ENCODE results near the gene CNOT2. TPM values are rescaled to one million over a fixed set of nuclear protein-coding genes. Genes with fewer than 3 reads are reported as not detected.

Gene CNOT2
- total RNA-seq, 2 experiments from 2014 or later, result 121 to 123 TPM

GRCh38 chr12:70258605-70259403 lies 15.6 kb downstream of the CNOT2 start:
- CTCF ChIA-PET (ENCODE audit: unreplicated experiment), result no interaction called here
- peak overlapping the region; percentile 67 for H3K4me2 ChIP-seq (ENCODE audit: low read length)
- no TSS peak for BruUV-seq (replicated peaks)
- no peak for TF ChIP-seq EZH2phosphoT487 (IDR thresholded peaks at IDR 0.05; ENCODE audit: borderline replicate concordance, low read depth, low read length)
- TF ChIP-seq, protein P1, sequence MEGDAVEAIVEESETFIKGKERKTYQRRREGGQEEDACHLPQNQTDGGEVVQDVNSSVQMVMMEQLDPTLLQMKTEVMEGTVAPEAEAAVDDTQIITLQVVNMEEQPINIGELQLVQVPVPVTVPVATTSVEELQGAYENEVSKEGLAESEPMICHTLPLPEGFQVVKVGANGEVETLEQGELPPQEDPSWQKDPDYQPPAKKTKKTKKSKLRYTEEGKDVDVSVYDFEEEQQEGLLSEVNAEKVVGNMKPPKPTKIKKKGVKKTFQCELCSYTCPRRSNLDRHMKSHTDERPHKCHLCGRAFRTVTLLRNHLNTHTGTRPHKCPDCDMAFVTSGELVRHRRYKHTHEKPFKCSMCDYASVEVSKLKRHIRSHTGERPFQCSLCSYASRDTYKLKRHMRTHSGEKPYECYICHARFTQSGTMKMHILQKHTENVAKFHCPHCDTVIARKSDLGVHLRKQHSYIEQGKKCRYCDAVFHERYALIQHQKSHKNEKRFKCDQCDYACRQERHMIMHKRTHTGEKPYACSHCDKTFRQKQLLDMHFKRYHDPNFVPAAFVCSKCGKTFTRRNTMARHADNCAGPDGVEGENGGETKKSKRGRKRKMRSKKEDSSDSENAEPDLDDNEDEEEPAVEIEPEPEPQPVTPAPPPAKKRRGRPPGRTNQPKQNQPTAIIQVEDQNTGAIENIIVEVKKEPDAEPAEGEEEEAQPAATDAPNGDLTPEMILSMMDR (conservative IDR thresholded peaks at IDR 0.05; ENCODE audit: low read length), result no peak
- intact Hi-C loops (cut with micrococcal nuclease; ENCODE audit: unreplicated experiment), result no loop called here
- peaks cover 13% of the 10 kb centered on the region for H4K20me1 ChIP-seq (ENCODE audit: insufficient read depth, low read length)
- H3K9me2 ChIP-seq (ENCODE audit: insufficient read depth, low read length), result no peaks in the 10 kb centered on the region
- H3K9me3 ChIP-seq (ENCODE audit: low read length), result peaks cover 9% of the 10 kb centered on the region; the same call in 1 of the 2 replicates
- POLR2A ChIA-PET, result interaction anchor here (1.3 to 1.5 kb wide), 3 partner anchors 11 to 15 kb away, joined by 4 read pairs; no protein-coding TSS in a partner anchor
- no peak for DNase-seq (ENCODE audit: low spot score)
- peaks cover 98% of the 10 kb centered on the region for H3K79me2 ChIP-seq (ENCODE audit: insufficient read depth, low read depth, low read length)
- H3K4me1 ChIP-seq (ENCODE audit: insufficient read depth, low read length, poor library complexity, severe bottlenecking), result peaks cover 79% of the 10 kb centered on the region
- H3K36me3 ChIP-seq (ENCODE audit: insufficient read depth, low read length), result peaks cover 35% of the 10 kb centered on the region
- peak overlapping the region; percentile 44 for H3K4me3 ChIP-seq (ENCODE audit: low read depth, low read length, poor library complexity, severe bottlenecking)
- peak overlapping the region; percentile 70 for H3K27ac ChIP-seq (ENCODE audit: low read depth, low read length, poor library complexity, severe bottlenecking)
- no peak overlapping the region for H2AFZ ChIP-seq (ENCODE audit: low read length)

- H4K20me1 ChIP-seq (ENCODE audit: insufficient read depth, low read length), result peaks cover 9% of the 10 kb centered on the region
- no TSS peak for BruUV-seq (replicated peaks)
- intact Hi-C loops (cut with micrococcal nuclease; ENCODE audit: unreplicated experiment), result loop anchor here (2.0 to 10.0 kb wide), 4 partner anchors 16 to 1424 kb away; partner anchors contain the start of genes KCNMB4 and TMEM19
- H3K9me3 ChIP-seq (ENCODE audit: low read length), result peaks cover 9% of the 10 kb centered on the region; the same call in 1 of the 2 replicates
- CTCF ChIA-PET (ENCODE audit: unreplicated experiment), result no interaction called here
- H2AFZ ChIP-seq (ENCODE audit: low read length), result no peak overlapping the region
- POLR2A ChIA-PET, result interaction anchor here (0.9 to 1.5 kb wide), 4 partner anchors 10 to 352 kb away, joined by 3 to 6 read pairs (median 4); no protein-coding TSS in a partner anchor
- H3K9me2 ChIP-seq (ENCODE audit: insufficient read depth, low read length), result no peaks in the 10 kb centered on the region
- peaks cover 100% of the 10 kb centered on the region for H3K79me2 ChIP-seq (ENCODE audit: insufficient read depth, low read depth, low read length)
- H3K4me3 ChIP-seq (ENCODE audit: low read depth, low read length, poor library complexity, severe bottlenecking), result peak overlapping the region; percentile 37
- peaks cover 87% of the 10 kb centered on the region for H3K4me1 ChIP-seq (ENCODE audit: insufficient read depth, low read length, poor library complexity, severe bottlenecking)
- peak overlapping the region; percentile 70 for H3K27ac ChIP-seq (ENCODE audit: low read depth, low read length, poor library complexity, severe bottlenecking)
- peak overlapping the region; percentile 67 for H3K4me2 ChIP-seq (ENCODE audit: low read length)
- peaks cover 35% of the 10 kb centered on the region for H3K36me3 ChIP-seq (ENCODE audit: insufficient read depth, low read length)
- DNase-seq (ENCODE audit: low spot score), result peak; percentile 65
- TF ChIP-seq EZH2phosphoT487 (IDR thresholded peaks at IDR 0.05; ENCODE audit: borderline replicate concordance, low read depth, low read length), result no peak
- TF ChIP-seq, protein P1 (conservative IDR thresholded peaks at IDR 0.05; ENCODE audit: low read length), result no peak
Measured at GRCh38 chr12:70260646-70261045, 17.4 kb downstream of the CNOT2 start.

Data from OCI-LY7 (cell line).